GM12878 (cell line): Measurements from ENCODE around the gene SEMA7A. TPM values are rescaled to one million over a fixed set of nuclear protein-coding genes. Genes with fewer than 3 reads are reported as not detected.

ENCODE experiments used
- ATF3 ChIP-seq: IDR thresholded peaks from 2 replicates; pipeline ENCODE4 v1.6.1; 2011; ENCODE audit warnings: low read depth, mild to moderate bottlenecking, low read length, moderate library complexity, borderline replicate concordance; ENCODE audit errors: extremely low read depth
- BRCA1 ChIP-seq: IDR thresholded peaks from 2 replicates; pipeline ENCODE4 v1.6.1; 2011; ENCODE audit warnings: low read depth, low read length, improper control_type of control experiment
- CBFB ChIP-seq: IDR thresholded peaks from 2 replicates; pipeline ENCODE4 v1.6.1; 2016; ENCODE audit warnings: antibody characterized with exemption, low read depth
- CBX5 ChIP-seq: sonication (generic); IDR thresholded peaks from 2 replicates; pipeline ENCODE4 v1.6.1; 2016; ENCODE audit warnings: low read depth, moderate library complexity, mild to moderate bottlenecking, inconsistent platforms
- CHD4 ChIP-seq: fragments of 200-600 bp; sonication (generic); IDR thresholded peaks from 2 replicates; pipeline ENCODE4 v1.6.1; 2016; ENCODE audit warnings: mild to moderate bottlenecking
- CREB1 ChIP-seq: IDR thresholded peaks from 2 replicates; pipeline ENCODE4 v1.6.1; 2012; ENCODE audit warnings: low read depth, mild to moderate bottlenecking, inconsistent platforms
- CTCF ChIP-seq, 3 experiments: IDR thresholded peaks in 2 of 3; conservative IDR thresholded peaks in 1 of 3; 2 replicates each; pipeline ENCODE4 v1.5.1; 2011; ENCODE audit warnings: low read depth in 3 of 3, low read length in 3 of 3, mild to moderate bottlenecking in 3 of 3, control low read depth in 2 of 3, moderate library complexity in 2 of 3, inconsistent platforms in 1 of 3, mixed read lengths in 1 of 3; ENCODE audit not compliant: control insufficient read depth in 2 of 3, insufficient read depth in 1 of 3; ENCODE audit errors: extremely low read depth in 1 of 3
- EP300 ChIP-seq, 2 experiments: fragments of 150-350 bp in 1 of 2; IDR thresholded peaks; 2 replicates each; pipeline ENCODE4 v1.6.1; 2011 to 2012; ENCODE audit warnings: low read depth in 2 of 2, low read length in 2 of 2, borderline replicate concordance in 1 of 2, improper control_type of control experiment in 1 of 2, inconsistent platforms in 1 of 2; ENCODE audit not compliant: control insufficient read depth in 1 of 2
- ESRRA ChIP-seq: IDR thresholded peaks from 2 replicates; pipeline ENCODE4 v1.6.1; 2012; ENCODE audit warnings: mild to moderate bottlenecking, low read length, improper control_type of control experiment
- HCFC1 ChIP-seq: fragments of 150-350 bp; IDR thresholded peaks from 2 replicates; pipeline ENCODE4 v1.6.1; 2014; ENCODE audit warnings: low read length
- IRF5 ChIP-seq: fragments of 450-650 bp; IDR thresholded peaks from 2 replicates; pipeline ENCODE4 v1.6.1; 2017; ENCODE audit warnings: borderline replicate concordance
- MTA2 ChIP-seq: fragments of 450-650 bp; IDR thresholded peaks from 2 replicates; pipeline ENCODE4 v1.6.1; 2016; ENCODE audit warnings: low read depth, mild to moderate bottlenecking, moderate library complexity
- MYB ChIP-seq: fragments of 150-350 bp; IDR thresholded peaks from 2 replicates; pipeline ENCODE4 v1.6.1; 2014; ENCODE audit warnings: mild to moderate bottlenecking, low read depth, low read length, borderline replicate concordance
- MYC ChIP-seq: IDR thresholded peaks from 2 replicates; pipeline ENCODE4 v1.6.1; 2011; ENCODE audit warnings: mild to moderate bottlenecking, low read length, moderate library complexity, inconsistent platforms; ENCODE audit not compliant: insufficient read depth, insufficient replicate concordance, insufficient read length, severe bottlenecking
- NFYB ChIP-seq: IDR thresholded peaks from 2 replicates; pipeline ENCODE4 v1.6.1; 2011; ENCODE audit warnings: low read depth, mild to moderate bottlenecking, low read length, improper control_type of control experiment, moderate library complexity; ENCODE audit not compliant: insufficient read depth
- NR2C2 ChIP-seq: IDR thresholded peaks from 2 replicates; pipeline ENCODE4 v1.6.1; 2011; ENCODE audit warnings: borderline replicate concordance, low read depth; ENCODE audit not compliant: control insufficient read depth, insufficient read length
- NRF1 ChIP-seq: conservative IDR thresholded peaks from 2 replicates; pipeline ENCODE4 v1.6.1; 2011; ENCODE audit warnings: mild to moderate bottlenecking, low read depth, low read length, improper control_type of control experiment
- RCOR1 ChIP-seq: conservative IDR thresholded peaks from 2 replicates; pipeline ENCODE4 v1.6.1; 2012; ENCODE audit warnings: low read depth, low read length, improper control_type of control experiment
- SREBF1 ChIP-seq: IDR thresholded peaks from 2 replicates; pipeline ENCODE4 v1.6.1; 2012; ENCODE audit warnings: mild to moderate bottlenecking, low read length
- SUPT20H ChIP-seq: IDR thresholded peaks from 2 replicates; pipeline ENCODE4 v1.6.1; 2011; ENCODE audit warnings: low read depth, mild to moderate bottlenecking, low read length, moderate library complexity, borderline replicate concordance; ENCODE audit not compliant: control insufficient read depth
- ZBTB33 ChIP-seq: fragments of 450-650 bp; IDR thresholded peaks from 2 replicates; pipeline ENCODE4 v1.6.1; 2017; ENCODE audit warnings: mild to moderate bottlenecking
- ZZZ3 ChIP-seq: IDR thresholded peaks from 2 replicates; pipeline ENCODE4 v1.6.1; 2011; ENCODE audit warnings: low read depth; ENCODE audit not compliant: control insufficient read depth, insufficient read length
- polyA plus RNA-seq, 11 experiments: library from polyadenylated mRNA; depleted of rRNA in 4 of 11; unstranded in 6 of 11; stranded (reverse) in 5 of 11; fragments of >200 nt; fragmentation: Nextera tagmentation in 4 of 11; fragmentation: Illumina TruSeq in 1 of 11; extraction: Ambion mirVana in 4 of 11; extraction: Trizol in 1 of 11; gene quantifications; 1 replicate in 1 of 11; 2 replicates in 10 of 11; pipeline versions ENCODE4 v1.2.1 to v1.2.3, GENCODE V29; 2011 to 2016; ENCODE audit warnings: inconsistent platforms in 2 of 11, missing spikeins in 2 of 11, low read depth in 1 of 11
- total RNA-seq, 4 experiments: library from RNA; depleted of rRNA in 3 of 4; stranded (reverse); fragments of >200 nt in 3 of 4; fragmentation: Illumina TruSeq in 1 of 4; extraction: Trizol in 1 of 4; gene quantifications; 2 replicates each; pipeline versions ENCODE4 v1.2.1 to v1.2.3, GENCODE V29; 2013 to 2021
- TF ChIP-seq, protein P1 (sequence below): IDR thresholded peaks from 2 replicates; pipeline ENCODE4 v1.6.1; 2012; ENCODE audit warnings: low read length, inconsistent platforms

SEMA7A gene
- total and polyA plus RNA-seq, 10 of the 15 experiments (the other 5 are each of a cell fraction or from before 2014, with no cell fraction given): 0.08 to 112 (median 53.5) TPM

DNA sequence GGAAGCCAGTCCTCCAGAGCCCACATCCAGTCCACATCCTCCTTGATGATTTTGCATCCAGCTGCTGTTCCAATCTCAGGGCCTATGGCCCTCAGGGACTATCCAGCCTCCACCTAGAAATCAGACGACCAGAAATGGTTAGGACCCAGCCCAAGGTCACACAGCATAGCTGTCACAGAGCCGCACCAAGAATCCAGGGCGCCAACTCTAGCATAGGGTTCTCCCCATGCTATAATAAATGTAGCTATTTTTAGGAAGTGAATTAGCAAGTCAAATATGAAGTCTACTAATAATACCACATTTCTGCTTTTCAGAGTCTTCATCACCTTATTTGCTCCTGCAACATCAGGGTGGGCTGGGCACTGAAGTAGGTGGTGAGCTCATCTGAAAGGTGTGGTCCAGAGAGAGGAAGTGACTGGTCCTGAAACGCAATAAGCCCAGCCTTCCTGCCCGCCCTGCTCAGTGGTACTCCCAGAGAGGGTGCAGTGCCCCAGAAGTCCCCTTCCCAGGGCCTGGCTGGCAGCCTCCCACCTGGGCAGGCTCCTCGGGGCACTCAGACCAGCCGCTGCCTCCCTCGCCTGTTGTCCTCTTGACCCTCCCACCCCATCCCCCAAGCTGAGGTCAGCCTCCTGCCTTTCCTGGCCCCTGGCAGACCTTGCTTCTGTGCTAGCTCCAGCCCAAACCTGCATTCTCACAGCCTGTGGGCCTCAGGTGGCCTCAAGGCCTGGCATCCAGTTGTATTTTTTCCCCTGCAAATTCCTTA, 48.7 kb downstream of the SEMA7A start (continued):
- TF ChIP-seq CTCF (IDR thresholded peaks at IDR 0.05 in 2 of 3, conservative IDR thresholded peaks at IDR 0.05 in 1 of 3; ENCODE audit: control insufficient read depth in 2 of 3, extremely low read depth in 1 of 3, insufficient read depth in 1 of 3, low read depth in 3 of 3, low read length in 3 of 3) (no peak), HCFC1 (peak; percentile 32; the same call in 1 of the 2 replicates), CBFB (no peak), NR2C2 (no peak), IRF5 (no peak), EP300 (IDR thresholded peaks at IDR 0.05; ENCODE audit: borderline replicate concordance in 1 of 2, control insufficient read depth in 1 of 2, low read depth in 2 of 2, low read length in 2 of 2) (peak; percentile 48 to 58; a peak in 1 of 4 replicates), CREB1 (no peak), MTA2 (peak; percentile 41; the same call in 1 of the 2 replicates), SUPT20H (no peak), ATF3 (no peak), ZBTB33 (no peak), SREBF1 (no peak), CBX5 (no peak), RCOR1 (no peak), BRCA1 (no peak), MYC (no peak), MYB (no peak), NRF1 (no peak), CHD4 (no peak), NFYB (no peak), ESRRA (no peak), ZZZ3 (no peak)
- TF ChIP-seq, protein P1, sequence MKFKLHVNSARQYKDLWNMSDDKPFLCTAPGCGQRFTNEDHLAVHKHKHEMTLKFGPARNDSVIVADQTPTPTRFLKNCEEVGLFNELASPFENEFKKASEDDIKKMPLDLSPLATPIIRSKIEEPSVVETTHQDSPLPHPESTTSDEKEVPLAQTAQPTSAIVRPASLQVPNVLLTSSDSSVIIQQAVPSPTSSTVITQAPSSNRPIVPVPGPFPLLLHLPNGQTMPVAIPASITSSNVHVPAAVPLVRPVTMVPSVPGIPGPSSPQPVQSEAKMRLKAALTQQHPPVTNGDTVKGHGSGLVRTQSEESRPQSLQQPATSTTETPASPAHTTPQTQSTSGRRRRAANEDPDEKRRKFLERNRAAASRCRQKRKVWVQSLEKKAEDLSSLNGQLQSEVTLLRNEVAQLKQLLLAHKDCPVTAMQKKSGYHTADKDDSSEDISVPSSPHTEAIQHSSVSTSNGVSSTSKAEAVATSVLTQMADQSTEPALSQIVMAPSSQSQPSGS: no peak
